Neural cell (in vitro differentiated cells): Measurements from ENCODE around the gene C1orf21.

ENCODE experiments used
- CTCF ChIP-seq: fragments of 450-650 bp; IDR thresholded peaks from 2 replicates; pipeline ENCODE4 v1.5.1; 2014; ENCODE audit warnings: antibody characterized with exemption, mild to moderate bottlenecking, moderate library complexity; ENCODE audit not compliant: poor library complexity, severe bottlenecking
- POLR2AphosphoS5 ChIP-seq: IDR thresholded peaks from 2 replicates; pipeline ENCODE4 v1.6.1; 2012

- TF ChIP-seq CTCF (no peak), POLR2AphosphoS5 (no peak)
Observed at GRCh38 chr1:184462155-184462554, 75.3 kb downstream of the C1orf21 start.
